Renal cortex interstitium (tissue), 11 donors: ENCODE results near the gene TMEM81. TPM values are rescaled to one million over a fixed set of nuclear protein-coding genes. Genes with fewer than 3 reads are reported as not detected.

Experiments
- DNase-seq, 11 donors: peaks; one replicate each; pipeline ENCODE4 v3.0.0-alpha.2; 2013; ENCODE audit warnings: low read depth in 9 of 11, low spot score in 4 of 11; ENCODE audit errors: extremely low read depth in 1 of 11
- polyA plus RNA-seq, 3 donors: library from polyadenylated mRNA; unstranded; fragments of 120-200 nt; gene quantifications; one replicate each; pipeline ENCODE4 v1.2.1, GENCODE V29; 2013; ENCODE audit not compliant: insufficient read length in 3 of 3

The TMEM81 gene
- polyA plus RNA-seq, 3 donors = 3.3 to 5.0 (median 4.0) TPM

DNA sequence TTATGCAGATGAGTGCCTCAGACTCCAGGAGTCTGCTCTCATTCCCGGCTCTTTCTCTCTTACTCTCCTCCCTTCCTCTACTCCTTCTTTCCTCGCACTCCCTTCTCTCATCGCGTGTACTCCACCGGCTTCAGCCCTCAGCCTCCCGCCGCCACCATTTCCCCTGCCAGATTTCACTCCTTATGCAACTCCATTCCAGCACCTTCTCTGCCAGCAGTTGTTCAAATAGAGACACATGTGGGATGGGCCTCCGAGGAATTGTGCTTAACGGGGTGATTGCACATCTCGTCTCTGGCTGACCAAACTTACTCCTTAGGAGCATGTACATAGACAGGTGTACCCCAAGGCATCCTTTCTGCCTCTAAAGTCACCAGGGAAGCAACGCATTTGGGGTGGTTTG, 39.1 kb downstream of the TMEM81 start:
- DNase-seq = no peak

DNA sequence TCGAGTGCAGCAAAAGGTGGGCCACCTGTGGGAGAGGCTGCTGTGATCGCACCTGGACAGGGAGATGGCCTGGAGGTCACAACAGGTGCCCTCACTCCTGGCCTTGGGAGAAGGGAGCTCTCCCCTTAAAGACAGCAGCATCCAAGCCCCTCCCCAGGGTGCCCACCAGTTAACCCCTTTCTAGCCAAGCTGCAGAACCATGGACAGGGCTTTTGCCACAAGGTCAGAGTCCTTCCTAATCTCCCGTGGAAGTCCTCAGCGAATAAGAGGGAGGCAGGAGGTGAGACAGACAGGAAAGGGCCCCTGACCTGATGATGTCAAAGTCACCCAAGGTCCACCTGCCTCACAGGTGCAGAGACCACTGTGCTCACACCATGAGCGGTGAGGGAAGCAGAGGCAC, 39.5 kb downstream of the TMEM81 start:
- no peak for DNase-seq

DNA sequence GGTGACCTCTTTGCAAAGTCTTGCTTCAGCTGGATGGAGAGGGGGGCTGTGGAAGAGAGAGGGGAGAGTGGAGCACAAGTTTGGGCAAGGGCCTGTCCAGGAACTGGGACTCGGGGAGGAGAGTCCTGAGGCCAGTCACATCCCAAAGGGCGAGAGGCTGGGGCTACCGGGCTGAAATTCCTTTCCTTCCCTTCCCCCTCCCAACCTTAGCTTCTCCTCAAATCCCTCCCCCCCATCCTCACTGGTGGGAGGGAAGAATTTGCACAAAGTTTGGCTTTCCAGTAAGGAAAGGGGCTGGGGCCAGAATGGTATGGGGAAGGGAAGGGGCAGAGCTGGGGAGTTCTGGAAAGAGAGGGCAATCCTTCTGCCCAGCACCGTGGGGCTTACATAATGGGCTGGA, 40.4 kb downstream of the TMEM81 start:
- no peak for DNase-seq

DNA sequence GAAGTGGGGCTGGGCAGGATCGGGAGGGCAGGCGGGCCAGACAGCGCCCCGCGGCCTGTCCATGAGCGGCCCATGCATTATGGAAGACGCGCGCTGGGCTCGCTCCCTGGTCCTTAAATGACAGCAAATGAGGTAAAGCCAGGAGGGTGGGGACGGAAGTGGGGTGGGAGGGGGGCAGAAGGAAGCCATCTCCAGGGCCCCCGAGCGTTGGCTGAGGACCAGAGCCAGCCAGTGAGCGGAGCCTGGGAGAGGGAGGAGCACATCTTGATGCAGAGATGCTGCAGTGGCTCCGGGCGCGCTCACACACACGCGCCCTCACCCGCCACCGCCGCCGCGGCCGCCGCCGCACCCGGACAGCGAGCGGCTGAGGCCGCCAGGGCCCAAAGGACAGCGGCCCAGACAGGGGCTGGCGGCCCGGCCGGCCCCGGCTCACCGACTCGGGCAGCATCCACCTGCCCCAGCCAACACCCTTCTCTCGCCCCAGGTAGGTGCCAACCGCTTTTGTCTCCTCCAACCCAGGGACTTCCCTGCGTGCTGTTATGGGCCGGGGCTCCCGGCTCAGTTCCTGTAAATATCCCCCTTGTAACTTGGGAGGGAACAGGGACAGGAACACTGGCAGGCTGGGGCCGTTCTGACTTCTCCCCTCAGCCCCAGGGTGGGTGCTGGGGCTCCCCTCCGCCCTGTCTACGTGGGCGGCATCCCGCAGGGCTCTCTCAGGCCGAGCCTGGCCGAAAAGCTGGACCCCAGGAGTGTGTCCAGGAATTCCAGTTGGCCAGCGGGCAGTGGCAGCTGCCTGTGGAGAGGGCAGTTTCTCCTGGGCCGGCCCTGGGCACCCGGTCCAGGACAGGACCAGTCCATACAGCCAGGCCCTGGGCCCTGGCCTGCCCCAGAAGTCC, 41.1 kb downstream of the TMEM81 start, which contains the start of gene CNTN2:
TSS of gene CNTN2 (plus strand) at position 302 of the 896 bp plus-strand sequence. CDS start 9,974 bp downstream, outside the sequence.
- DNase-seq = no peak

DNA sequence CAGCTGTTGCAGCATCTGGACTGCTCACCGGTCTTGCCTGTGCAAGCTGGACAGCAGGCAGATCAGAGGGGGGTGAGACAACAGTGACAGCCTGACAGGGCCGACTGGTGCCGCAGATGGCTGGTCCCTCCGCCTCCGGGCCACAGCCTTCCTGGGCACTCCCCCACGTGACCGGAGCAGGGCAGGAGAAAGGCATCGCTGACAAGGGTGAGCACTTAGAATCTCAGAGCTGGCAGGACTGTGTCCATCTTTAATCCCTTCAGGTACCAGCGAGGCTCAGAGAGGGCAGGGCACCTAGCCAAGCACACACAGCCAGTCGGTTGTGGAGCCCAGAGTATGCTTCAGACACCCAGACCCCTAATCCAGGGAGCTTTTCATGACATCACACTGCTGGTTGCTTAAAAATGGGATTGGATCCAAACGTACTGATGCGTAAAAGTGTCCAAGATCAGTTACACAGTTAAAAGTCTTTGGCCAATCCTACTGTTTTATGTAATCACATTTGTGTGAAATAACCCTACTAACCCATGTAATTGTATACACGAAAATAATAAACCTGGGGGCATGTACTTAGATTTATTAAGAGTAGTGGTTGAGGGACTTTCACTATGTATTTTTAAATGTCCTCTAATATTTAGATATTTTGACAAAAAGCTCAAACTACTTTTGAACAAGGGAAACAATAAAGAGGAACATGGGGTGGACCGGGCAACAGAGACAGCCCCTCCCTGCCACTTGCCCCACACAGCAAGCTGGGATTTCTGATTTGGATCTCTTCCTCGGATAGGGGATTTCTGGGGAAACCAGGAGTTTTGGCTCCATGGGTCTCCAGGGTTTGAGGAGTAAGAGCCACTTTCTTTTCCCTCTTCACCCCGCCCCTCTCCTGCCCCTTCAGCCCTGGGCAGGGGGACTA, 42.0 kb downstream of the TMEM81 start:
- no peak for DNase-seq

DNA sequence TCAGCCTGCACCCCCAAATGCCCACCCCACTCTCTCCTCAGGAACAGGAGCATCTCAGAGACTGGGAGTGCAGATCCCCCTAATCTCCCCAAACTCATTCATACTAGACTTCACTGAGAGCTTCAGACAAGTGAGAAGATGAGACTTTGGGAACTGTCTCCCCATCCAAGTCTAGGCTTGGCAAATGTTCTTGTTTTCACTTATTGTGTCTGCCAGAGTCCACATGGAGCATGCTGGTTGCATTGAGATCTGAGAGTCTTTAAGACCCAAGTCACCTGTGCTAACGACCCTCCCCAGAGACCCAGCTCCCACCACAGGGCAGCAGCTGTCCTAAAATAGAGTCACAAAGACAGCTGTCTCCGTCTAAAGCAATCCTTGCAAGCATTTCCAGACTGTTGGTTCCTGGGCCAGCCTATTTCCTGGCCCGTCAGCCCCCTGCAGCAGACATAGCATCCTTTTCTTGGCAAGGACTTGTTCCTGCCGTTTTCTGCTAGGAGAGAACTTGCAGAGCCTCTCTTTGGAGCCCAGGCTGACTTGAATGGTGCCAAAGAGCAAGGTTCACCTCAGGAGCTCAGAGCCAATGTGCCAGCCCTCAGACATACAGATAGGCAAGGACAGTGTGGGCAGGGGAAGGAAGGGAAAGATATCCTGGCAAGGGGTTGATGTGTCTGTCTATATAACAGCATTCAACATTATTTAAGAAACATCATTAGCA, 43.1 kb downstream of the TMEM81 start:
- no peak for DNase-seq

DNA sequence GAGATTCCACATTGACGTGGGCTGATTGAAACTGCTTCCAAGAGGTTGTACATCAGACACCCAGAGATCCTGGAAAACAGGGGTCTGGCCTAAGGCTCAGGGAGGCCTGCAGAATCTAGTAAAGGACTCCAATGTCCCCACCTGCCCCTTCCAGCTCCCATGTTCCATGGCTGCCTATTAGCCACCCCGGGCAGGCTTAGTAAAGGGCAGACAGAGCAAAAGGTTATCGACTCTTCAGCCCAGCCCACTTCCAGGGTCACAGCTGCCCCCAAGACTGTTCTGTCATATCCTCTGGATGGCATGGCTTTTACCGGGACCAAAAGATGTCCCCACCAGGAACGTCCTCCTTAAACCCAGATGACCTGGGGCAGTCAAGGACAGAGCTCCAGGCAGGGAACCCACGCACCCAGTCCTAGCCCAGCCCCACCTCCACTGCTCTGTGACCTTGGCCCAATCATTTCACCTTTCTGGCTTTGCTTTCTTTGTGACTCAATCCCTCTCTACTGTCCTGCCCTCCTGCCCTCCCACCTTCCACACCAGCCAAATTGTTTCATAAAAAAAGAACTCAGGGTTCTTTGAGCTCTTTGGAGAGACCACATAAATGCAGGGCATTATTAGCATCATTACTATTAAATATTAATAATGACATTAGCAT, 46.0 kb downstream of the TMEM81 start:
- no peak for DNase-seq

DNA sequence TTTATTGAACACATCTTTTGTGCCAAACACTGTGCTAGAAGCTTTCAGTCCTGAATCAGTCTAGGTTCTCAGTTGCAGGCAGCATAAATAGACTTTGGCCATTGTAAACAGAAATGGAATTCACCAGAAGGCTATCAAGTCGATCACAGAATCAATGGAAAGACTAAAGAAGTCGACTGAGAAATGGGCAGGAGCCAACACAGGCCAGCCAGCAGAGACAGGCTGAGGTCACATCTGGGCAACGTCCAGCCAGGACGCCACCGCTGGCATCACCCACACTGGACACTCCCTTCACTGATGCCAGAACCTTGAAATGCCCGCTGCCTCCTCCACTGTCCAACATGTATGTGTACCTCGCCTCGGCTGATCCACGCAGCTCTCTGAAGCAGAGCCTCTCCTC, 46.7 kb downstream of the TMEM81 start:
- DNase-seq = no peak

Other genes with a start within 250 kb of the TMEM81 start
- gene NFASC, start 213.6 kb downstream of the TMEM81 start, polyA plus RNA-seq = 10 to 100 TPM; 17.2 to 22.5 (median 18.6) TPM
- under 1 TPM; 0.59 to 0.76 (median 0.72) TPM for gene CNTN2, start 41.2 kb downstream of the TMEM81 start, polyA plus RNA-seq
- gene RBBP5, start 37.5 kb upstream of the TMEM81 start, polyA plus RNA-seq = 10 to 100 TPM; 18.7 to 22.1 (median 20.7) TPM
- gene DSTYK, start 127.2 kb upstream of the TMEM81 start, polyA plus RNA-seq = 10 to 100 TPM; 18.2 to 20.5 (median 19.6) TPM
- gene TMCC2, start 143.5 kb upstream of the TMEM81 start, polyA plus RNA-seq = 1 to 10 TPM; 7.2 to 8.7 (median 7.9) TPM
- 10 to 100 TPM in 1 of 3 donors, 1 to 10 TPM in 2; 8.0 to 14.9 (median 8.6) TPM for gene NUAK2, start 237.3 kb upstream of the TMEM81 start, polyA plus RNA-seq